ENCODE data around the gene CEP112. TPM values are rescaled to one million over a fixed set of nuclear protein-coding genes. Genes with fewer than 3 reads are reported as not detected.
"Not testable (repeated sequence)": the region's sequence is repeated elsewhere in the genome, so short reads cannot be mapped to it uniquely, and the experiment has no call there.

The CEP112 gene
- polyA plus RNA-seq, 4 donors: 12.5 to 17.6 (median 15.9) TPM

- DNase-seq (ENCODE audit: low read depth in 4 of 4, low spot score in 3 of 4): no peak
Observed at GRCh38 chr17:66087073-66087472, 104.9 kb downstream of the CEP112 start.

GRCh38 chr17:66085221-66085620, 106.7 kb downstream of the CEP112 start:
- DNase-seq (ENCODE audit: low read depth in 4 of 4, low spot score in 3 of 4): no peak

- not testable (repeated sequence) for DNase-seq (ENCODE audit: low read depth in 4 of 4, low spot score in 3 of 4)
Observed at GRCh38 chr17:66080670-66081069, 111.3 kb downstream of the CEP112 start.

- no peak for DNase-seq (ENCODE audit: low read depth in 4 of 4, low spot score in 3 of 4)
Observed at GRCh38 chr17:66076546-66077190, 115.3 kb downstream of the CEP112 start.

- DNase-seq (ENCODE audit: low read depth in 4 of 4, low spot score in 3 of 4): no peak
Observed at GRCh38 chr17:66073384-66073783, 118.5 kb downstream of the CEP112 start.

GRCh38 chr17:66063686-66064085, 128.2 kb downstream of the CEP112 start:
- no peak for DNase-seq (ENCODE audit: low read depth in 4 of 4, low spot score in 3 of 4)

- DNase-seq (ENCODE audit: low read depth in 4 of 4, low spot score in 3 of 4): no peak
Observed at GRCh38 chr17:66056148-66056547, 135.8 kb downstream of the CEP112 start.

GRCh38 chr17:66054242-66054641, 137.7 kb downstream of the CEP112 start:
- no peak for DNase-seq (ENCODE audit: low read depth in 4 of 4, low spot score in 3 of 4)

GRCh38 chr17:66044083-66044482, 147.8 kb downstream of the CEP112 start:
- DNase-seq (ENCODE audit: low read depth in 4 of 4, low spot score in 3 of 4): no peak

- DNase-seq (ENCODE audit: low read depth in 4 of 4, low spot score in 3 of 4): no peak
Observed at GRCh38 chr17:66043419-66043818, 148.5 kb downstream of the CEP112 start.

- no peak for DNase-seq (ENCODE audit: low read depth in 4 of 4, low spot score in 3 of 4)
Observed at GRCh38 chr17:66040402-66040801, 151.5 kb downstream of the CEP112 start.

- DNase-seq (ENCODE audit: low read depth in 4 of 4, low spot score in 3 of 4): no peak
Observed at GRCh38 chr17:66038125-66038524, 153.8 kb downstream of the CEP112 start.

GRCh38 chr17:66037221-66037620, 154.7 kb downstream of the CEP112 start:
- DNase-seq (ENCODE audit: low read depth in 4 of 4, low spot score in 3 of 4): no peak

- no peak for DNase-seq (ENCODE audit: low read depth in 4 of 4, low spot score in 3 of 4)
Observed at GRCh38 chr17:66032082-66032712, 159.7 kb downstream of the CEP112 start.

- DNase-seq (ENCODE audit: low read depth in 4 of 4, low spot score in 3 of 4): no peak
Observed at GRCh38 chr17:66025551-66025950, 166.4 kb downstream of the CEP112 start.

- DNase-seq (ENCODE audit: low read depth in 4 of 4, low spot score in 3 of 4): no peak
Observed at GRCh38 chr17:66021757-66022156, 170.2 kb downstream of the CEP112 start.

GRCh38 chr17:66018786-66019185, 173.1 kb downstream of the CEP112 start:
- no peak for DNase-seq (ENCODE audit: low read depth in 4 of 4, low spot score in 3 of 4)

GRCh38 chr17:66016231-66016630, 175.7 kb downstream of the CEP112 start:
- no peak for DNase-seq (ENCODE audit: low read depth in 4 of 4, low spot score in 3 of 4)

- no peak for DNase-seq (ENCODE audit: low read depth in 4 of 4, low spot score in 3 of 4)
Observed at GRCh38 chr17:66008680-66009079, 183.3 kb downstream of the CEP112 start.

GRCh38 chr17:66006654-66007053, 185.3 kb downstream of the CEP112 start:
- no peak for DNase-seq (ENCODE audit: low read depth in 4 of 4, low spot score in 3 of 4)

GRCh38 chr17:66002812-66003211, 189.1 kb downstream of the CEP112 start:
- DNase-seq (ENCODE audit: low read depth in 4 of 4, low spot score in 3 of 4): no peak

GRCh38 chr17:66002063-66002585, 189.8 kb downstream of the CEP112 start:
- DNase-seq (ENCODE audit: low read depth in 4 of 4, low spot score in 3 of 4): no peak
